Measurements from ENCODE around the gene ABHD4. TPM values are rescaled to one million over a fixed set of nuclear protein-coding genes. Genes with fewer than 3 reads are reported as not detected.

Gene ABHD4
- total and polyA plus RNA-seq, 2 of the 4 experiments (the other 2 are of a cell fraction): 5.0 to 22.0 TPM

DNA sequence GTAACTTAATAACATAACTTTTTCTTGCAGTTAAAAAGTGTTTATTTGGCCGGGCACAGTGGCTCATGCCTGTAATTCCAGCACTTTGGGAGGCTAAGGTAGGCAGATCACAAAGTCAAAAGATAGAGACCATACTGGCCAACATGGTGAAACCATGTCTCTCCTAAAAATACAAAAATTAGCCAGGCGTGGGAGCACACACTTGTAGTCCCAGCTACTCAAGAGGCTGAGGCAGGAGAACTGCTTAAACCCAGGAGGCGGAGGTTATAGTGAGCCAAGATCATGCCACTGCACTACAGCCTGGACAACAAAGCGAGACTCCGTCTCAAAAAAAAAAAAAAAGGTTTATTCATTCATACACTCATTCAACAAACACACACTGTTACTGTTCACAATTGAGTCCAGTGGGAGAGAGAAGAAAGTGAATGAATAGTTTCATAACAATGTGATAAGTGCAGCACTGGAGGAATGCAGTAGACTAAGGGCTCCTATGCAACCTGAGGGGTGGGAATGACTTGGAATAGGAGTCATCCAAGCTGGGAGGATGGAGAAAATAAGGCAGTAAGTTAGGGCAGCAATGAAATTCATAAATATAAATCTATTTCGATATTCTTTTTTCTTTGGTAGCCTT lies 28.9 kb upstream of the ABHD4 start:
- H4K20me1 ChIP-seq (ENCODE audit: insufficient read depth, low read length): peaks cover 16% of the 10 kb centered on the region
- intact Hi-C loops (cut with micrococcal nuclease): no loop called here

More for the DNA sequence above, 28.9 kb upstream of the ABHD4 start:
- no TSS peak for BruUV-seq (replicated peaks)
- Histone ChIP-seq H3K4ac (ENCODE audit: low read depth, low read length) (no peak overlapping the region), H2AFZ (replicated peaks; ENCODE audit: low read length, poor library complexity) (no peak overlapping the region), H3K14ac (replicated peaks; ENCODE audit: low read depth, low read length) (no peak overlapping the region), H4K8ac (ENCODE audit: low read depth in 2 of 2, low read length in 2 of 2) (no peak overlapping the region), H3K36me3 (ENCODE audit: control insufficient read depth, insufficient read depth, low read length) (peaks cover 18% of the 10 kb centered on the region), H3K27me3 (ENCODE audit: control insufficient read depth, insufficient read depth, low read length) (no peaks in the 10 kb centered on the region), H3K4me2 (ENCODE audit: low read depth, low read length) (no peak overlapping the region), H2AK9ac (replicated peaks; ENCODE audit: low read depth, low read length, poor library complexity) (no peak overlapping the region), H3K23ac (ENCODE audit: low read depth, low read length) (no peak overlapping the region), H2BK5ac (ENCODE audit: low read depth, low read length, poor library complexity, severe bottlenecking) (no peak overlapping the region), H2BK15ac (ENCODE audit: low read depth, low read length) (no peak overlapping the region), H4K91ac (ENCODE audit: insufficient read depth, low read depth, low read length) (no peak overlapping the region), H4K5ac (ENCODE audit: low read depth, low read length) (no peak overlapping the region), H2BK20ac (ENCODE audit: low read depth, low read length) (no peak overlapping the region), H3K4me1 (ENCODE audit: control insufficient read depth, insufficient read depth, low read length) (peaks cover 8% of the 10 kb centered on the region), H2BK120ac (ENCODE audit: low read depth, low read length) (no peak overlapping the region), H3K27ac (ENCODE audit: insufficient read depth, low read length) (no peak overlapping the region), H3K18ac (ENCODE audit: low read depth, low read length) (no peak overlapping the region), H3K79me1 (ENCODE audit: low read depth in 1 of 2, low read length in 2 of 2) (peaks cover 21 to 33% of the 10 kb centered on the region in 2 experiments), H3K9me1 (ENCODE audit: insufficient read depth, low read length) (no peaks in the 10 kb centered on the region), H3K9ac (ENCODE audit: low read depth, low read length) (no peak overlapping the region), H3K9me3 (ENCODE audit: control insufficient read depth, insufficient read depth, low read length) (no peaks in the 10 kb centered on the region), H3K4me3 (ENCODE audit: insufficient read depth, low read depth, low read length) (no peak overlapping the region), H2AK5ac (ENCODE audit: low read depth, low read length) (no peak overlapping the region), H3K56ac (ENCODE audit: extremely low read depth, insufficient read depth, low read length) (no peak overlapping the region)
- ChIA-PET POLR2A (ENCODE audit: unreplicated experiment) (no interaction called here), CTCF (interaction anchor here (1.1 to 2.8 kb wide), 6 partner anchors 25 to 284 kb away, joined by 6 to 25 read pairs (median 8); partner anchors contain the start of gene ABHD4)
- ATAC-seq (ENCODE audit: low read depth) (no peak), DNase-seq (peak; percentile 57)
- TF ChIP-seq SMC3 (IDR thresholded peaks at IDR 0.05; ENCODE audit: low read depth, low read length) (no peak), MAZ (IDR thresholded peaks at IDR 0.05; ENCODE audit: borderline replicate concordance, low read depth, low read length) (no peak), BHLHE40 (IDR thresholded peaks at IDR 0.05; ENCODE audit: low read depth, low read length) (no peak)
- dilution Hi-C loops (cut with HindIII; ENCODE audit: low sequenced_read_pairs, unreplicated experiment) (no loop called here), in situ Hi-C loops (cut with MboI; ENCODE audit: low sequenced_read_pairs) (loop anchor here (5.0 kb wide), 1 partner anchor 288 kb away; no protein-coding TSS in a partner anchor)
- WGBS, 2 experiments (ENCODE audit: extremely low coverage in 2 of 2, insufficient read length in 1 of 2): 100% methylated on average over 1 of the region's 6 CpGs; no CpG with 5 or more reads in 1 of the 2 experiments
